NCI-H2227 (cell line): ENCODE measurements around the gene ANKEF1.
A peak's percentile ranks its signal among the peaks of the same experiment; 100 is the strongest.

Source experiments
- DNase-seq: peaks from one replicate; lab custom pipeline; 2025; ENCODE audit not compliant: unreplicated experiment; lab: John Stamatoyannopoulos, UW

Gene ANKEF1

GRCh38 chr20:10078403-10078802 is 43.6 kb downstream of the ANKEF1 start:
- DNase-seq, result no peak

GRCh38 chr20:10079964-10080363 is 45.2 kb downstream of the ANKEF1 start:
- no peak for DNase-seq

- no peak for DNase-seq
Measured at GRCh38 chr20:10080574-10080973, 45.8 kb downstream of the ANKEF1 start.

GRCh38 chr20:10089871-10090587 is 55.2 kb downstream of the ANKEF1 start:
- DNase-seq, result no peak

- peak; percentile 73 for DNase-seq
Measured at GRCh38 chr20:10090588-10091166, 55.9 kb downstream of the ANKEF1 start.

GRCh38 chr20:10093087-10093591 is 58.4 kb downstream of the ANKEF1 start:
- DNase-seq, result no peak

- no peak for DNase-seq
Measured at GRCh38 chr20:10094566-10095173, 59.9 kb downstream of the ANKEF1 start.

- DNase-seq, result no peak
Measured at GRCh38 chr20:10096790-10097189, 62.0 kb downstream of the ANKEF1 start.

GRCh38 chr20:10105046-10105445 is 70.3 kb downstream of the ANKEF1 start:
- DNase-seq, result no peak
